ENCODE results near the gene ACBD4. TPM values are rescaled to one million over a fixed set of nuclear protein-coding genes. Genes with fewer than 3 reads are reported as not detected.

Gene ACBD4
- total and polyA plus RNA-seq, 2 of the 13 experiments (the other 11 are each of a cell fraction or from before 2014, with no cell fraction given), result 16.1 to 26.9 TPM

- no peak for TF ChIP-seq CSRNP1 (CRISPR knock-in tag; IDR thresholded peaks at IDR 0.05)
- TF ChIP-seq POLR2G (IDR thresholded peaks at IDR 0.05; ENCODE audit: low read depth, low read length), result peak; percentile 95
- no peak for TF ChIP-seq ATF7 (IDR thresholded peaks at IDR 0.05)
- peak; percentile 87; the same call in 1 of the 2 replicates for TF ChIP-seq ATF7 (CRISPR knock-in tag; IDR thresholded peaks at IDR 0.05)
- TF ChIP-seq ZFP37 (CRISPR knock-in tag; IDR thresholded peaks at IDR 0.05; ENCODE audit: borderline replicate concordance), result peak; percentile 85
- no peak for TF ChIP-seq RELA (CRISPR knock-in tag; IDR thresholded peaks at IDR 0.05)
- peak; percentile 90; the same call in 1 of the 2 replicates for TF ChIP-seq ZNF761 (CRISPR knock-in tag; conservative IDR thresholded peaks at IDR 0.05)
- 0 out of 2 replicates have a peak, but pooled peaks have one; percentile 2 for TF ChIP-seq MTA3 (CRISPR knock-in tag; IDR thresholded peaks at IDR 0.05)
- no peak for TF ChIP-seq MTF1 (CRISPR knock-in tag; IDR thresholded peaks at IDR 0.05)
- peak; percentile 79 for TF ChIP-seq ZNF747 (CRISPR knock-in tag; IDR thresholded peaks at IDR 0.05; ENCODE audit: borderline replicate concordance)
- TF ChIP-seq DPF2 (CRISPR knock-in tag; IDR thresholded peaks at IDR 0.05; ENCODE audit: borderline replicate concordance, low read depth), result peak; percentile 63; the same call in 1 of the 2 replicates
- TF ChIP-seq PAWR (CRISPR knock-in tag; IDR thresholded peaks at IDR 0.05; ENCODE audit: borderline replicate concordance), result peak; percentile 87; the same call in 1 of the 2 replicates
- peak; percentile 76 for TF ChIP-seq ZSCAN29 (CRISPR knock-in tag; conservative IDR thresholded peaks at IDR 0.05)
- TF ChIP-seq PRPF4 (IDR thresholded peaks at IDR 0.05; ENCODE audit: low read depth, low read length, poor library complexity, severe bottlenecking), result peak; percentile 84
- no peak for TF ChIP-seq ZNF75D (CRISPR knock-in tag; IDR thresholded peaks at IDR 0.05; ENCODE audit: borderline replicate concordance)
- TF ChIP-seq ZNF569 (CRISPR knock-in tag; IDR thresholded peaks at IDR 0.05; ENCODE audit: borderline replicate concordance), result no peak
- peak; percentile 94 for TF ChIP-seq ZNF18 (CRISPR knock-in tag; IDR thresholded peaks at IDR 0.05; ENCODE audit: insufficient replicate concordance)
- TF ChIP-seq ZNF546 (CRISPR knock-in tag; conservative IDR thresholded peaks at IDR 0.05), result no peak; the same call in 1 of the 2 replicates
- no peak for TF ChIP-seq NFIB (CRISPR knock-in tag; IDR thresholded peaks at IDR 0.05; ENCODE audit: borderline replicate concordance)
- TF ChIP-seq ZNF484 (CRISPR knock-in tag; IDR thresholded peaks at IDR 0.05; ENCODE audit: borderline replicate concordance, low read depth), result no peak; the same call in 1 of the 2 replicates
- TF ChIP-seq TRAFD1 (CRISPR knock-in tag; IDR thresholded peaks at IDR 0.05; ENCODE audit: borderline replicate concordance), result no peak
- TF ChIP-seq ZNF589 (CRISPR knock-in tag; conservative IDR thresholded peaks at IDR 0.05), result no peak; the same call in 1 of the 2 replicates
- no peak for TF ChIP-seq AKAP8 (CRISPR knock-in tag; IDR thresholded peaks at IDR 0.05)
- TF ChIP-seq DDIT3 (CRISPR knock-in tag; IDR thresholded peaks at IDR 0.05), result no peak
These were observed 25.2 kb downstream of the ACBD4 start (continued) for GRCh38 chr17:45160447-45161287.
